WTC11 (cell line): Measurements from ENCODE around the gene KBTBD12.

ENCODE experiments used
- ATF2 ChIP-seq: sonication (generic); formaldehyde crosslinking; IDR thresholded peaks from 2 replicates; pipeline ENCODE4 v1.8.1; 2022; ENCODE audit warnings: low read depth, missing genetic modification reagents, borderline replicate concordance
- CTCF ChIP-seq: fragments of 200-600 bp; IDR thresholded peaks from 2 replicates; pipeline ENCODE4 v1.8.0; 2022; ENCODE audit warnings: antibody characterized with exemption
- ELF4 ChIP-seq: sonication (generic); formaldehyde crosslinking; IDR thresholded peaks from 2 replicates; pipeline ENCODE4 v1.8.1; 2022; ENCODE audit warnings: low read depth, mild to moderate bottlenecking, moderate library complexity, missing genetic modification reagents
- ESRRA ChIP-seq: sonication (generic); formaldehyde crosslinking; IDR thresholded peaks from 2 replicates; pipeline ENCODE4 v1.8.1; 2022; ENCODE audit warnings: mild to moderate bottlenecking, missing genetic modification reagents, borderline replicate concordance
- IRF1 ChIP-seq: sonication (generic); formaldehyde crosslinking; IDR thresholded peaks from 2 replicates; pipeline ENCODE4 v1.8.0; 2023; ENCODE audit warnings: missing genetic modification reagents
- MAX ChIP-seq: sonication (generic); formaldehyde crosslinking; IDR thresholded peaks from 2 replicates; pipeline ENCODE4 v1.8.0; 2022; ENCODE audit warnings: mild to moderate bottlenecking, missing genetic modification reagents
- NR1H2 ChIP-seq: sonication (generic); formaldehyde crosslinking; IDR thresholded peaks from 2 replicates; pipeline ENCODE4 v1.9.0; 2021; ENCODE audit warnings: mild to moderate bottlenecking, moderate library complexity, missing genetic modification reagents
- NR3C1 ChIP-seq: sonication (generic); formaldehyde crosslinking; conservative IDR thresholded peaks from 2 replicates; pipeline ENCODE4 v1.8.1; 2023; ENCODE audit warnings: low read depth, mild to moderate bottlenecking, missing genetic modification reagents
- ZBTB43 ChIP-seq: sonication (generic); formaldehyde crosslinking; IDR thresholded peaks from 2 replicates; pipeline ENCODE4 v1.8.1; 2023; ENCODE audit warnings: mild to moderate bottlenecking, missing genetic modification reagents
- ZNF317 ChIP-seq: sonication (generic); formaldehyde crosslinking; IDR thresholded peaks from 2 replicates; pipeline ENCODE4 v1.8.1; 2023; ENCODE audit warnings: low read depth, mild to moderate bottlenecking, moderate library complexity, missing genetic modification reagents, borderline replicate concordance
- ZNF396 ChIP-seq: fragments of 250-450 bp; sonication (Bioruptor Pico); IDR thresholded peaks from 2 replicates; pipeline ENCODE4 v1.8.0; 2021; ENCODE audit warnings: mild to moderate bottlenecking, moderate library complexity, borderline replicate concordance
- ZNF416 ChIP-seq: fragments of 250-450 bp; sonication (Bioruptor Pico); IDR thresholded peaks from 2 replicates; pipeline ENCODE4 v1.9.0; 2021; ENCODE audit warnings: mild to moderate bottlenecking, inconsistent platforms
- ZSCAN18 ChIP-seq: fragments of 250-450 bp; sonication (Bioruptor Pico); IDR thresholded peaks from 2 replicates; pipeline ENCODE4 v2.1.2; 2022; ENCODE audit warnings: mild to moderate bottlenecking, moderate library complexity

- TF ChIP-seq CTCF: no peak
- no peak for TF ChIP-seq ZNF396
- no peak for TF ChIP-seq ZBTB43
- no peak for TF ChIP-seq ATF2 (CRISPR knock-in tag)
- TF ChIP-seq MAX (CRISPR knock-in tag): no peak
- TF ChIP-seq ZNF416: no peak
- no peak for TF ChIP-seq ELF4 (CRISPR knock-in tag)
- TF ChIP-seq ZNF317: no peak
- no peak for TF ChIP-seq NR1H2 (CRISPR knock-in tag)
- no peak for TF ChIP-seq ESRRA (CRISPR knock-in tag)
- no peak for TF ChIP-seq IRF1 (CRISPR knock-in tag)
- TF ChIP-seq ZSCAN18 (CRISPR knock-in tag): no peak
- TF ChIP-seq NR3C1 (CRISPR knock-in tag): no peak
Measured at GRCh38 chr3:128012050-128012449, 97.0 kb downstream of the KBTBD12 start.
